Activated CD8-positive, alpha-beta memory T cell treated with anti-CD3 and anti-CD28 coated beads for 36 hours (primary cell): ENCODE results near the gene TNRC6A. TPM values are rescaled to one million over a fixed set of nuclear protein-coding genes. Genes with fewer than 3 reads are reported as not detected.
"Not testable (repeated sequence)": the region's sequence is repeated elsewhere in the genome, so short reads cannot be mapped to it uniquely, and the experiment has no call there.

Source experiments
- CTCF ChIA-PET: fragments of 350-600 bp; sonication (Branson Sonifier 250); formaldehyde crosslinking; loops from one replicate; lab custom pipeline; 2021; ENCODE audit warnings: antibody characterized with exemption; lab: Charles Lee
- POLR2A ChIA-PET: fragments of 350-600 bp; sonication (Branson Sonifier 250); formaldehyde crosslinking; loops from one replicate; lab custom pipeline; 2021; ENCODE audit warnings: antibody characterized with exemption; lab: Charles Lee
- total RNA-seq, 2 experiments: library from RNA; stranded (reverse); gene quantifications; one replicate each; pipeline ENCODE4 v1.2.3, GENCODE V29; 2021

The TNRC6A gene
- total RNA-seq, 2 experiments from 2014 or later: 37.7 to 41.9 TPM

DNA sequence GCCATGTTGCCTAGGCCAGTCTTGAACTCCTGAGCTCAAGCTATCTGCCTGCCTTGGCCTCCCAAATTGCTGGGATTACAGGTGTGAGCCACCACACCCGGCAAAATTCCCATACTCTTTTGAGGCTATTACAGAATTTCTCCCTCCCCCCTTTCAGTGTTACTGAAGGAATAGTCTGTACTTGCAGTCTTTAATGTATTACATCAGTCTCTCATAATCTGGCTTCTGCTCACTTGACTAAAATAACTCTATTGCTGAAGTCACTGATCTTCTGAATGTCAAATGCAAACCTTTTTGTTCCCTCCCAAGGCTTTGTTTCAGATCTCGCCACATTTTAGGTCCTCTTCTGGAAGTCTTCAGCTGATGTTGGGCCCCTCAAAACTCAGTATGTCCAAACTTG, 51.8 kb downstream of the TNRC6A start:
- ChIA-PET POLR2A (no interaction called here), CTCF (interaction anchor here (0.9 kb wide), 1 partner anchor 162 kb away, joined by 3 read pairs; no protein-coding TSS in a partner anchor)

DNA sequence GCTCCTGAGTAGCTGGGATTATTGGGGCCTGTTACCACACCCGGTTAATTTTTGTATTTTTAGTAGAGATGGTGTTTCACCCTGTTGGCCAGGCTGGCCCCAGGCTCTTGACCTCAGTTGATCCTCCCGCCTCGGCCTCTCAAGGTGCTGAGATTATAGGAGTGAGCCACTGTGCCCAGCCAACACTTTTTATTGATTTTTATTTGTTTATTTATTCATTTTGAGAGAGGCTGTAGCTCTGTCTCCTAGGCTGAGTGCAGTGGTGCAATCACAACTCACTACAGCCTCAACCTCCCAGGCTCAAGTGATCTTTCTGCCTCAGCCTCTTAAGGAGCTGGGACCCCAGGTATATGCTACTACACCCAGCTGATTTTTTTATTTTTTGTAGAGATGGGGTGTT, 54.7 kb downstream of the TNRC6A start:
- ChIA-PET CTCF (no interaction called here), POLR2A (no interaction called here)

DNA sequence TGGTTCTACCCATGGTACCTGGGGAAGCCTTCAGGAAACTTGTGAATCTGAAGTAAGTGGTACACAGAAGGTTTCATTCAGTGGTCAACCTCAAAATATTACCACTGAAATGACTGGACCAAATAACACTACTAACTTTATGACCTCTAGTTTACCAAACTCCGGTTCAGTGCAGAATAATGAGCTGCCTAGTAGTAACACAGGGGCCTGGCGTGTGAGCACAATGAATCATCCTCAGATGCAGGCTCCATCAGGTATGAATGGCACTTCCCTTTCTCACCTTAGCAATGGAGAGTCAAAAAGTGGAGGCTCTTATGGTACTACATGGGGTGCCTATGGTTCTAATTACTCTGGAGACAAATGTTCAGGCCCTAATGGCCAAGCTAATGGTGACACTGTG, 60.4 kb downstream of the TNRC6A start:
- POLR2A ChIA-PET: no interaction called here

DNA sequence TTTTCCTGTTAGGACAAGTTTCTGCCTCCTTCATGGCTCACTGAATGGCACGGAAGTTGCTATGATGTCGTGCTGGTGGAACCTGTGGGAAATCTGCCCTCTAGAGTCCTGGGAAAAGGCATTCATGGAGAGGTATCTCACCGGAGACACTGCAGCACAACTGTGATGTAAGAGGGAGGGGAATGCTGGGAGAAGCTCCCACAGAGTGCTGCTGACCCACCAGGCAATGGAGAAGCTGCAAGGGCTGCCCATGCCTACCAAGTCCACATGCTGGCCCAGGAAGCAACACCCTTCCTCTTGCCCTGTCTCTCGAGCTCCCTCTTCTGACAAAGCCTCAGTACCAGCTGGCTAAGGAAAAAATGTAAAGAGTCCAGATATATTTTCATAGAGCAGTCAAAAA, 71.1 kb downstream of the TNRC6A start:
- POLR2A ChIA-PET: no interaction called here
- CTCF ChIA-PET: no interaction called here

More for the DNA sequence above, 60.4 kb downstream of the TNRC6A start:
- CTCF ChIA-PET: no interaction called here

DNA sequence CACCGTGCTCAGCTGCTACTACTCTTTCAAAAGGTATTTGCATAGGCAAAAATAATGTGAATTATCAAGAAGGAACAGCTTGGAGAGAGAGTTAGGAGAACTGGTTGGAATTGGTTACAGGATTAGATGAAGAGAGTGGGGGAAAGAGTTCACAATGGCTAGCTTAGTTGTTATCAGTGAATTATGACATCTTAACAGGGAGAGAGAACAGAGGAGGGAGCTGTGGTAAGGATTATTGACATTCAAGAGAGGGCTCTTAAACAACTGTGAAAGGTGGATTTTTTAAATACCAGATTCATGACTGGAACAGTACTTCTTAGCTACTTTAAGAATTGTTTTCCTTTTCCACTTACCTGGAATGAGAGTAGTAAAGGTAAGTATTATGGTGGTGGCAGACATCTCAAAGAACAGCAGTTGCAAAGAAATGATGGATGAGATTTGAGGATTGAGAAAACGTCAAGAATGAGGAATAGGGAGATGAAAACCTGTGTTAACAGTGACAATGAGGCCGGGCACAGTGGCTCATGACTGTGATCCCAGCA, 72.4 kb downstream of the TNRC6A start:
- ChIA-PET POLR2A (interaction anchor here (0.7 kb wide), 1 partner anchor 23 kb away, joined by 4 read pairs; no protein-coding TSS in a partner anchor), CTCF (no interaction called here)

DNA sequence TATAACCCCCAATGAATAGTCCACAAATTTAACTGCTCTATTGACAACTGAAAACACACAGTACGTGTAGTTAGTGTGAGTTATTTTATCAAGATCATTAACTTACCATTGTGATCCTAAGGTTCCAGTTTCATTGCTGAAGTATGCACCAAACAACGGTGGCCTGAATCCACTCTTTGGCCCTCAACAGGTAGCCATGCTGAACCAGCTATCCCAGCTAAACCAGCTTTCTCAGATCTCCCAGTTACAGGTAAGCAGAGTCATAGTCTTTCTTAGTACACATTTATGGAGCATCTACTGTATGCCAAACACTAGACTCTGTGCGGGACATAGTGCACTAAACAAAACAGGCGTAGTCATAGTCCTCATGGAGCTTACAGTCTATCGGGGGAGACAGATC, 76.0 kb downstream of the TNRC6A start:
- POLR2A ChIA-PET: no interaction called here
- CTCF ChIA-PET: no interaction called here

DNA sequence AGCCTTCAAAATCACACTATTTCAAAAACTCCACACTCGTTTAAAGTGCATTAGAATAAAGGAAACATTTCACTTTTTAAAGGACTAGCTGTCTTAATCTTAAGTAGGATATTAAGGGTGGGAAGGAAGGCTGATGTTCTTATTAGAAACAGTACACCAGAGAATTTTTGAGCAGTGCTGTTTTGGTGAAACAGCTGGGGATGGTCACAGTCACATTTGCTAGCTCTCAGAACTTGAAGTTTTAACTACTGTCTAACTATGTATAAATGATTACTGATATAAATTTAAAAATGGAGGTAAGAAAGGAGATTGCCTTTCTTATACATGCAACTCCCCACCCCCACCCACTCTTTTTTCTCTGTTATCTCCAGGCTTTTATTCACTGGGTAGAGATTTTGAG, 77.8 kb downstream of the TNRC6A start:
- ChIA-PET CTCF (no interaction called here), POLR2A (no interaction called here)

DNA sequence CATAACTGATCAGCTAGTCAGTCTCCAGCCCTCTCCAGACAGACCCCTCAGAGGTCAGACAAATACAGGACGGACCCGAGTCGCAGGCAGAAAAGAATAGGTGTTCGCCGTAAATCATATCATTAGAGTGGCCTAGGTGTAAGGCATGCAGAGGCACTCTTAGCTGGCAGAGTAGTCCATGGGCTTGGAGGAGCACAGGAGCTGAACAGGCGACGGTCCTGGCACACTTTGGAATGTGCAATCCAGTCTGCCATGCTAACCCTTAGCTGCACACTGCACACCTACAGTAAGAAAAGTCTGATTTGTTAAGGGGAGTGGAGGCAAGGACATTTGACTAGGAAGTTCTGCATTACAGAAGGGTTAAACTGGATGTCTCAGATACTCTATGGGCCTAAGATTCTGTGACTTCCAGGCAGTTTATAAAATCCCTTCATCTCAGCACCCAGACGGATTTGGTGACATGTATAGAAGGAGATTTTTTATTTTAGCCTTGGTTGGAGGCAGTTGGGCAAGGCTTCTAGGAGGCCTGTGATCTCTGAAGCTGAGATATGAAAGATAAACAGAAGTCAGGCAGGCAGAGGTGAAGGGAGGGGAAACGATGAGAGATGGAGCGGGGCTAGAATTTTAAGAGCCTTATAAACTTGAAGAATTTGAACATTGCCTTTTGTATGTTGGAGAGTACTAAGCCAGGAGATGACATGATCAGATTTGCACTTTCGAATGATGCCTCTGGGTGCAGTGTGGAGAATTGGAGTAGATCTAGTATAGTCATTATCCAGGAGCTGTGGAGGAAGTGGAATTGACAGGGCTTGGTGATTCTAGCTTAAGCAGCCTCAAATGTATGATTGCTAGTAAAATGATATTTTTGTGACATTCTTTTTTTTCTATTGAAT, 81.7 kb downstream of the TNRC6A start:
- CTCF ChIA-PET: no interaction called here

DNA sequence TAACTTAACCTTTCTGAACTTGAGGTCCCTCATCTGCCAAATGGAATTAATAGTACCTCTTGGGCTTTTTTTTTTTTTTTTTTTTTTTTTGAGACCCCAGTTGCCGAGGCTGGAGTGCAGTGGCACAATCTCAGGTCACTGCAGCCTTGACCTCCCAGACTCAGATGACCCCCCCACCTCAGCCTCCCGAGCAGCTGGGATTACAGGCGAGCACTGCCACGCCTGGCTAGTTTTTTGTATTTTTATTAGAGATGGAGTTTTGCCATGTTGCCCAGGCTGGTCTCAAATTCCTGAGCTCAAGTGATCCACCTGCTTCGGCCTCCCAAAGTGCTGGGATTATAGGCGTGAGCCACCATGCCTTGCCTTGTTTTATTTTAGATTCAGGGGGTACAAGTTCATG, 83.4 kb downstream of the TNRC6A start:
- CTCF ChIA-PET, POLR2A ChIA-PET: not testable (repeated sequence)

More for the DNA sequence above, 81.7 kb downstream of the TNRC6A start:
- POLR2A ChIA-PET: no interaction called here

DNA sequence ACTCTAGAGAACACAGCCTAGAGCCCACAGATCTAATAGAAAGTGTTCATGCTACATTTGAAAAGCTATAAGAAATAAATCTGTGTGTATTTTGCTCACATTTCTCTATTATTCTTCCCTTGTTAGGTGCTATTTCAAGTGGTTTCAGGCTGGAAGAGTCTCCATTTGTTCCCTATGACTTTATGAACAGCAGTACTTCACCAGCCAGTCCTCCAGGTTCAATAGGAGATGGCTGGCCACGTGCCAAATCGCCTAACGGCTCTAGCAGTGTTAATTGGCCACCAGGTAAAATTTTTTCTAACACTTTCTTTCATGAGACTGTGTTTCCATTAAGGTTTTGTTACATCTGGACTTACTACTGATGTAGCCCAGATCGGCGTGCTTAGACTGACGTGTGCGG, 85.6 kb downstream of the TNRC6A start:
- ChIA-PET CTCF (no interaction called here), POLR2A (no interaction called here)

DNA sequence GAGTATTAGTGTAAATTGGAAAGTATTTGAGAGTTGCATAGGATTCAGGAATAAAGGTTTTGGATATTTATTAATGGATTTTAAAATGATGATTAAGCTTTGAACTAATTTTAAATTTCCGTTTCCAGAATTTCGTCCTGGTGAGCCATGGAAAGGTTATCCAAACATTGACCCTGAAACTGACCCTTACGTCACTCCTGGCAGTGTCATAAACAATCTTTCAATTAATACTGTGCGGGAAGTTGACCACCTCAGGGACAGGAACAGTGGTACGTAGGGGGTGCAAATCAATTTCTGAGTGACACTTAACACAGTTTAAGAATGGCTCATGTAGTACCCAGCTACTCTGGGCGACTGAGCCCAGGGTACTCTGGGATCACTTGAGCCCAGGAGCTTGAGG, 87.2 kb downstream of the TNRC6A start:
- ChIA-PET POLR2A (no interaction called here), CTCF (no interaction called here)

DNA sequence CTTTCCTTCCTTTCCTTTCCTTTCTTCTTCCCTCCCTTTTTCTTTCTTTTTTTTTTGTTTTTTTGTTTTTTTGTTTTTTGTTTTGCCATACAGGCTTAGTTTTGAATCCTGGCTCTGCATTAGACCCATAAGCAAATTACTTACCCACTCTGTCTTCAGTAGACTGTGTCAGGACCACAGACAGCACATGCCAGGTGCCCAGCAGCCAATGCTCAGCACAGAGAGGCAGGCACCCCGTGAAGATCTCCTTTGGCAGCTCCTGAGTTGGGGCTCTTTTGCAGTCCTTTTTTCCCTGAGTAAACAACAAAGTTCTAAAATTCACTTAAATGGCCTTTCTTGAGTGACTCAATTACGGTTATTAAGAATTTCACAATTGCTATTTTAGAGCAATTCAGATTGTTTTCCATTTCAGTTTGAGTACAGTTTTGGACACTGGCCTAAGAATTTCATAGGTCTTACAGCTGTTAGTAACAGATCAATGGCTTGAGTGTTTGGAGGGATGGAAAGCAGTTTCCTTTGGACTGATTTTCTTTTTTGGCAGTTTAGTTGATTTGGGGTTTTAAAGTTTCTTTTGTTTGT, 90.1 kb downstream of the TNRC6A start:
- POLR2A ChIA-PET: no interaction called here
- CTCF ChIA-PET: no interaction called here

DNA sequence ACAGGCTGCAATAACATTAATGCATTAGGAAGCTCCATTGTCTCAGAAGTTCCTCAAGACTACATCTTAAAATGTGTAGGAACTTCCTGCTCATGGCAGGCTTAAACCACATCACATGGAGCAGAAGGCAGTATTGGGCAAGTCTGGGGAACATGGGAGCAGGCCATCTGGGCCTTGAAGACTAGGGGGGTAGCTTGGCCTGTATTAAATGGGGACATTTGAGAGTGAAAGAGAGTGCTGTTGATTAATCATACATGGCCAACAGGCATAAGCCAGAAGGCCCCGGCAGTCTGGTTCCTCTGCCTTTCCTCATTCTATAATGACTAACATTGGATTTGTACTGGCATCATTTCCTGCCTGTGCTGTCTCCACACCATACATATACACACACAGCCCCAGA, 91.1 kb downstream of the TNRC6A start:
- CTCF ChIA-PET: interaction anchor here (0.6 kb wide), 1 partner anchor 204 kb away, joined by 4 read pairs; no protein-coding TSS in a partner anchor
- POLR2A ChIA-PET: no interaction called here

DNA sequence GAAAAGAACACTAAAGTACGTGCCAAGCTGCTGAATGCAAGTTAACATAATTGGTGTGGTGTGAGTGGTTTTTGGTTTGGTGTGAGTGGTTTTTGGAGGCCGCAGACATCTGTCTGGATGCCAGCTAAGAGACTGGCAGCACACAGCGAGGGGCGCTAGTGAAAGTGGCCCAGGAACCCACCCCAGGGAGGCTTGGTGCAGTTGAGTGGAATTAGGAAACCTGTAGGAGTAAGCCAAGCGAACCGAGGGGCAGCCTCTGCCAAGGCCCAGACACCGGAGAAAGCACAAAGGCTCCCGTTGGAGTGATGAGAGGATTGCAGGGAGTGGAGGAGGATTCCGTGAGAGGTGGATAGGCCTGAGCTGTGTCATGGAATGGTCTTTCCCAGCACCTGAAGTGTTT, 91.7 kb downstream of the TNRC6A start:
- ChIA-PET POLR2A (no interaction called here), CTCF (interaction anchor here (0.6 kb wide), 1 partner anchor 203 kb away, joined by 4 read pairs; no protein-coding TSS in a partner anchor)

DNA sequence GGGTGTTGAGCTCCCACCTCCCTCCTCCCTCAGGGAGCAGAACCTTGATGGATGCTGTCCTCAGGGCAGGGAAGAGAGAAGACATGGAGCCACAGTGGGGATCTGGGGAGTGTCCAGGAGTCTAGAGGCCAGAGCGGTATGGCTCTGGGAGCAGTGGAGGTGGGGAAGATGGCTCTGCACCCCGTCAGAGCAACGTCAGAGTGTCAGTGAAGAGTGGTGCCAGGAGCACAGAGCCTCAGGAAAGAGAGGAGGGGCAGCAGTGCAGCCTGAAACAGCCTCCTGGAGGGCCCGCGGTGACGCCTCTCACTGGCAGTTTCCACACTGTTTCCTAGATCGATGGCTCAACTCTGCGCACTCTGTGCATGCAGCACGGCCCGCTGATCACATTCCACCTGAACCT, 93.1 kb downstream of the TNRC6A start:
- ChIA-PET CTCF (no interaction called here), POLR2A (no interaction called here)

DNA sequence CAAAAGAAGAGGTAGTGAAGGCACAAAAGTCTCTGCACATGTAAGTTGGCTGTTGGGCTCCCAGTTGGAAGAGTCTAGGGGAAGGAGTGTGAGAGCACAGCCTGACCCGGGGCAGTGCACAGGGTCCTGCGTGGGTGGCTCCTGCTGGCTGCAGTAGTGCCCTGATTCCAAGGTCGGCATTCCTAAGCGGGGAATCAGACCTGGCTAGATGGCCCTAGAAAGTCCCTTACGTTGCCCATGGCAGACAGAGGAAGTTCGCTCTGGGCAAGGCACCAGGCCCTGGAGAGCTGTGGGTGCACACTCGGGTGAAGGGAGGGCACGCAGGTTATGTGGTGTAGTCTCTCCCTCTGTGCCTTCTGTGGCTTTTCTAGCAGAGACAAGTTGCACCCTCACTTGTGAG, 93.5 kb downstream of the TNRC6A start:
- POLR2A ChIA-PET: no interaction called here
- CTCF ChIA-PET: no interaction called here

DNA sequence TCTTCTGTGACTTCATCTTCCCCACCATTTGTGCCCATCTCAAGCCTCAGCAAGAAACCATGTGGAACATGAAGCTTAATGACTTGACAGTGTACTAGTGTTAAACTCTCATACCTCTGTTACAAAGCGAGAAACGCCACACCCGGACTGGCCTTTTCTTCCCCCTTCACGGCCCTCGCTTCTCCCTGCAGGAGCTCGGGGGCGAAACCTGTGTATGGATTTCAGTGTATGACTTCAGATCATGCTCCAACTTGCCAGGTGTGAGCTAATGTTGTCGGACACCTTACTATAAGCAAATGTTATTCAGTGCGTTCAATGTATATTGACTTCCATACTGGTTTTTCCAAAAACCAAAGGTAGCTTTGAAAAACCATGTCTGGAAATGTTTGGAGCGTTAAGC, 96.2 kb downstream of the TNRC6A start:
- POLR2A ChIA-PET: no interaction called here
- CTCF ChIA-PET: no interaction called here

DNA sequence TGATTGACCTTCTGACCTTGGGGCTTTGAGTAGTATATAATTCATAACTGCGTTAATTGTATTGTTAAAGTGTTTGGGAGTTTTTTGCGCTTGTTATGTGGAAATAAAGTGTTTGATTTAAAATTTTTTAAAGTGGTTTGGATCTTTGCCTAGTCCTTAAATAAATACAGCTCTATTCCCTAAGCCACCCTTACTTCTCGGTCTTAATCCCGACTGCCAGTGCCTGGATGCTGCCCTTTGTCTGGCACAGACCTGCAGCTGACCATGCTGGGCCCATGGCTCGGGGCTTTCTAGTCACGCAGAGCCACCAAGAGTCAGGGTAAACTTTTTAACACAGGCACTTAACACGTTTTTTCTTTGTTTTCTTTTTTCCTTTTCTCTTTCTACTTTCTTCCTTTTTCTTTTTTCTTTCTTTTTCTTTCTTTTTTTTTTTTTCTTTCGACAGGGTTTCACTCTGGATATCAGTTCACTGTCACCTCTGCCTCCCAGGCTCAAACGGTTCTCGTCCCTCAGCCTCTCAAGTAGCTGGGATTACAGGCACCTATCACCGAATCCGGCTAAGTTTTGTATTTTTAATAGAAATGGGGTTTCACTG, 96.7 kb downstream of the TNRC6A start:
- POLR2A ChIA-PET: no interaction called here
- CTCF ChIA-PET: no interaction called here

DNA sequence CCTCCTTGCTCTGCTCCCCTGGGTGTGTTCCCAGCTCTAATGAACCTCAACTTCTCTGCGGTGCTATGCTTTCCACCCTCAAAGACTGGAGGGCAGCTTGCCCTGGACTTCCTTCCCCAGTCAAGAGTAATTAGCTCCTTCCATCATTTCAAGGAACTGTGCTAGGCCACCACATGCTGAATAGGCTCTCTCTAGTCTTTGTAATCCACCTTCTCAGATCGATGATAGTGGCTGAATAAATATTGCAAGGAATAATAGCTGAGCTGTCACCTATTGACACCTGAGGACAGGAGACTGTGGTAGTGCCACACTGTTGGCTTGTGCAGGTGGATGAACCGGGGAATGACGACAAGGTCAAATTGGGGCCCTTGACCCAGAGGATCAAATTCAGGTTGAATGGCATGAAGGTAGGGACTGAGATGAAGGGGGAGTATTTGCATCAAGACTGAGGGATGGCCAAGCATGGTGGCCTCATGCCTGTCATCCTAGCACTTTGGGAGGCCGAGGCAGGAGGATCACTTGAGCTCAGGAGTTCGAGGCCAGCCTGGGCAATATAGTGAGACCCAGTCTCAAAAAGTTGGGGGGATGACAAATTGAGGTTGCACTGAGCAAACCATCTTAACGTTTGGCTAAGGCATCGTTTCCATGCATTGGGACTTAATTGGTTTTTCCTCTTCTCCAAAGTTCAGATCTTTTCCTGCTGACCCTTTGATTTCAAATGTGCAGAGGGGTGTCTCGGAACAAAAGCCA, 97.5 kb downstream of the TNRC6A start:
- ChIA-PET POLR2A (no interaction called here), CTCF (no interaction called here)

DNA sequence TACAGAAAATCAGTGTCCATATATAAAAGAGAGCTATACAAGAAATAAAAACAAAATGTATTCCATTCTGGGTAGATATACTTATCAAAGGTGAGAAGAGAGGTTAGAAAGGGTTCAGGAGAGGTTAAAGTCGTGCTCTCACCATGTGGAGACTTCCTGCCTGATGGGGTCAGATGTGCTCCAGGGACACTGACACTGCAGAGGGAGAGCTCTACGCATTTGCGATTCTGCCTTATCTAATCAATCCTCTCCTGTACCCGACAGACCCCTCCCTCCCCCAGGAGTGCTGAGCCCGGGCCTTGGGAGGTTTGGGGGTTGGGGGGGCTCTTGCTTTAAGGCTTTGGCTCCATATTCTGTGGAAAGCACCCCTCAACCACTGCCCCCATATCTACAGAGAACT, 99.7 kb downstream of the TNRC6A start:
- POLR2A ChIA-PET: no interaction called here
- CTCF ChIA-PET: no interaction called here
